ENCODE results near the gene CABLES2. TPM values are rescaled to one million over a fixed set of nuclear protein-coding genes. Genes with fewer than 3 reads are reported as not detected.

The CABLES2 gene
- total RNA-seq, 1 donor: 1.8 TPM

DNA sequence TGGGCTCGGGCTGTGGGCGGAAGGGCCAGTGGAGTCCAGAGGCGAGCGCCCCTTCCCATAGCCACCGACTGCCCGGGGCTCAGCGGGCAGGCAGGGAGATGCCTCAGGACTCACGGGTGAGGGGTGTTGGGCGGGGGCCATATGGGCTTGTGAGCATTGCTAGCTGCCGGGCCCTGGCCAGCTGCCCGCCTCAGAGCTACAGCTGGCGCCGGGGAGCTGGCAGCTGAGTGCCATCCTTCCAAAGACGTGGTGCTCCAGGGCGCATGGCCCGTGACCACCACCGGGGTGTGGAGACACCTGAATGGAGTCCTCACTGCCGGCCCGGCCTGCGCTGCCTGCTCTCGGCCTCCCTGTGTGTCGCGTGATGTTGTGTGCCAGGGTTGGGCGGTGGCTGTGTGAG, 30.8 kb upstream of the CABLES2 start:
- Histone ChIP-seq H3K27ac (ENCODE audit: low read depth, low read length) (no peak overlapping the region), H3K27me3 (ENCODE audit: insufficient read depth, low read length) (peaks cover 31% of the 10 kb centered on the region), H4K20me1 (ENCODE audit: insufficient read depth, low read length) (no peaks in the 10 kb centered on the region), H3K36me3 (ENCODE audit: insufficient read depth, low read length) (no peaks in the 10 kb centered on the region), H3K9me3 (ENCODE audit: low read depth, low read length) (no peaks in the 10 kb centered on the region), H3K4me3 (ENCODE audit: insufficient read depth, low read length) (no peak overlapping the region), H3K79me2 (ENCODE audit: insufficient read depth, low read length) (no peaks in the 10 kb centered on the region), H2AFZ (ENCODE audit: low read length) (no peak overlapping the region), H3K4me1 (ENCODE audit: insufficient read depth, low read length) (no peaks in the 10 kb centered on the region), H3K4me2 (ENCODE audit: insufficient read depth, low read length) (no peak overlapping the region)
- DNase-seq (ENCODE audit: insufficient read length, low spot score, missing footprints): no peak
- no peak for TF ChIP-seq CTCF (IDR thresholded peaks at IDR 0.05; ENCODE audit: extremely low read depth, low read depth, low read length)

DNA sequence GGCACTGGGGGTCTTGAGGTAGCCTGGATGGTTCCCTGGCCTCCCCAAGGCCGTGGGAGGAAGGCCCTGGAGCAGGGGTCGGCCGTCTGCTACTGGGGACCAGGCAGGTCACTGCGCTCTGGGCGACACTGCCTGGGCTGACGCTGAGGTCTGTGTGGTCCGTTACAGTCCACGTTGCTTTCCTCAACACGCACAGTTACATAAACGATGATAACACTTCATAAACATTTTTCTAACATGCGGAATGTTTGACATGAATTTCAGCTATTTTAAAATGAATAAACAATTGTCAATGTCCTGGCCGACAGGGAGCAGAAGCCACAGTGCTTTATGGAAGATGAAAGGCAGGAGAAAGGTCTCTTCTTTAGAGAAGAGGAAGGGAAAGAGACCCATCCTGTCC, 30.4 kb upstream of the CABLES2 start:
- no peak overlapping the region for H3K4me2 ChIP-seq (ENCODE audit: insufficient read depth, low read length)
- no peak for TF ChIP-seq CTCF (IDR thresholded peaks at IDR 0.05; ENCODE audit: extremely low read depth, low read depth, low read length)
- no peak for DNase-seq (ENCODE audit: insufficient read length, low spot score, missing footprints)
- H4K20me1 ChIP-seq (ENCODE audit: insufficient read depth, low read length): no peaks in the 10 kb centered on the region
- no peak overlapping the region for H3K4me3 ChIP-seq (ENCODE audit: insufficient read depth, low read length)
- H3K27me3 ChIP-seq (ENCODE audit: insufficient read depth, low read length): peaks cover 35% of the 10 kb centered on the region
- H3K9me3 ChIP-seq (ENCODE audit: low read depth, low read length): no peaks in the 10 kb centered on the region
- H3K27ac ChIP-seq (ENCODE audit: low read depth, low read length): no peak overlapping the region
- H3K4me1 ChIP-seq (ENCODE audit: insufficient read depth, low read length): no peaks in the 10 kb centered on the region
- H3K36me3 ChIP-seq (ENCODE audit: insufficient read depth, low read length): no peaks in the 10 kb centered on the region
- H2AFZ ChIP-seq (ENCODE audit: low read length): no peak overlapping the region
- H3K79me2 ChIP-seq (ENCODE audit: insufficient read depth, low read length): no peaks in the 10 kb centered on the region

- H3K4me1 ChIP-seq (ENCODE audit: insufficient read depth, low read length): no peaks in the 10 kb centered on the region
- no peaks in the 10 kb centered on the region for H3K9me3 ChIP-seq (ENCODE audit: low read depth, low read length)
- H4K20me1 ChIP-seq (ENCODE audit: insufficient read depth, low read length): no peaks in the 10 kb centered on the region
- H3K4me3 ChIP-seq (ENCODE audit: insufficient read depth, low read length): no peak overlapping the region
- no peak for DNase-seq (ENCODE audit: insufficient read length, low spot score, missing footprints)
- no peak overlapping the region for H3K4me2 ChIP-seq (ENCODE audit: insufficient read depth, low read length)
- no peak overlapping the region for H2AFZ ChIP-seq (ENCODE audit: low read length)
- H3K27ac ChIP-seq (ENCODE audit: low read depth, low read length): no peak overlapping the region
- peaks cover 36% of the 10 kb centered on the region for H3K27me3 ChIP-seq (ENCODE audit: insufficient read depth, low read length)
- no peak for TF ChIP-seq CTCF (IDR thresholded peaks at IDR 0.05; ENCODE audit: extremely low read depth, low read depth, low read length)
- no peaks in the 10 kb centered on the region for H3K36me3 ChIP-seq (ENCODE audit: insufficient read depth, low read length)
- no peaks in the 10 kb centered on the region for H3K79me2 ChIP-seq (ENCODE audit: insufficient read depth, low read length)
These were observed 29.6 kb upstream of the CABLES2 start for GRCh38 chr20:62436692-62437091.

GRCh38 chr20:62433658-62434497, 26.8 kb upstream of the CABLES2 start:
- no peak for TF ChIP-seq CTCF (IDR thresholded peaks at IDR 0.05; ENCODE audit: extremely low read depth, low read depth, low read length)
- Histone ChIP-seq H3K9me3 (ENCODE audit: low read depth, low read length) (no peaks in the 10 kb centered on the region), H3K4me1 (ENCODE audit: insufficient read depth, low read length) (no peaks in the 10 kb centered on the region), H3K27ac (ENCODE audit: low read depth, low read length) (no peak overlapping the region), H3K27me3 (ENCODE audit: insufficient read depth, low read length) (peaks cover 40% of the 10 kb centered on the region), H3K36me3 (ENCODE audit: insufficient read depth, low read length) (no peaks in the 10 kb centered on the region), H4K20me1 (ENCODE audit: insufficient read depth, low read length) (no peaks in the 10 kb centered on the region), H3K4me3 (ENCODE audit: insufficient read depth, low read length) (no peak overlapping the region), H2AFZ (ENCODE audit: low read length) (no peak overlapping the region), H3K79me2 (ENCODE audit: insufficient read depth, low read length) (no peaks in the 10 kb centered on the region), H3K4me2 (ENCODE audit: insufficient read depth, low read length) (no peak overlapping the region)
- DNase-seq (ENCODE audit: insufficient read length, low spot score, missing footprints): no peak

All from osteoblast (primary cell).